Measurements from ENCODE around the gene SPACA9. TPM values are rescaled to one million over a fixed set of nuclear protein-coding genes. Genes with fewer than 3 reads are reported as not detected.

SPACA9 gene
- total RNA-seq, 1 donor from 2014 or later, result 5.4 TPM

GRCh38 chr9:132863096-132863495, 15.6 kb upstream of the SPACA9 start:
- no peak for DNase-seq (ENCODE audit: low spot score)

- no peak for DNase-seq (ENCODE audit: low spot score)
Measured at GRCh38 chr9:132864277-132864676, 14.4 kb upstream of the SPACA9 start.

DNA sequence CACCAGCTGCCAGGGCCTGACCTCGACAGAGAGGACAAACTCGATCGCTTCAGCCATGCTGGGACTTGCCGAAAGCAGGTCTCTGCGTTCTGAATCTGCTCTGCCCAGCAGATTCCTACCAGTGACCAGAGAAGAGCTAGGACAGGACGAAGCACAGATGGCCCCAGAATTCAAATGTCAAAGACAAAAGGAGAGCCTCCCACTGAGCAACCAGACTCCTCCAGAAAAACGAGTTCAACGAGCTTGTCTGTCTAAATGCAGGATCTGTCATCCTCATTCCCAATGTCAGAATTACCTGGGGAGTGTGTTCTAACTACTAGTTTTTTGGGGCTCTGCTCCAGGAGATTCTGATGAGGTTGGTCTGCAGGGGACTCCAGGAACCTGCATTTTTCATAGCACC, 14.0 kb upstream of the SPACA9 start:
- DNase-seq (ENCODE audit: low spot score), result no peak

DNA sequence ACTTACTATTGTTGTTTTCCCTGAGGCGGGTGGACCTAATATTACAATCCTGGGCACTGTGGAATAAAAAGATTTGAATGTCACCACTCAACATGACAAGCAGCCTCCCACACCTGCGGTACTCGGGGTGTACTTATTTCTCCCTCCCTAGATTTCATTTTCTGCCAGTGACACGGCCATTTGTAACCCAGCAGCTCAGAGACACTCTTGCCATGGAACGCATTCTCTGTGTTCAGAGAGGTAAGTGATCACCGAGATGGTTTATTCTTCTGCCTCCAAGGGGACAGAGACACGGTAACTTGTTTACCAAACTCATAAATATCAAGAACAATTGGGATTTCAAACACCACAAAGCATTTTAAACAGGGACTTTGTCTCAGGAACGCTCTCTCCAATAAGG, 11.8 kb upstream of the SPACA9 start:
- DNase-seq (ENCODE audit: low spot score), result no peak

- no peak for DNase-seq (ENCODE audit: low spot score)
Measured at GRCh38 chr9:132869266-132869665, 9.4 kb upstream of the SPACA9 start.

DNA sequence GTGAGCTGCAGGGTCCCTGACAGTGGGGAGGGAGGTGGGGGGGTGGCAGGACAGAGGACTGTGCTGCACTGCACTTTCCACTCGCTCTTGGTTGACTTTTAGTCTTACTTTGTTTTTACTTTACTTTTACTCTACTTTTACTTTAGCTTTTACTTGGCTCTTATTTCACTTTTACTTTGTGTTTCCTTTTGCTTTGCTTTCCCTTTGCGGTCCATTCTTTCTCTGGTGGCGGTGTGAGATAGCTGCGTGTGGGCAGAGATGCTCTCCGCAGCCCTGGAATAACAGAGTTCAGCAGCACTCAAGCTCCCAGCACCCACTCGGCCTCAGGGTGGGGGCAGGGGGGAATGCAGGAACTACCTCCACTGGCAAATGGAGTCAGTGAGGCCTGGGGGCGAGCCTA, 5.3 kb upstream of the SPACA9 start:
- DNase-seq (ENCODE audit: low spot score), result no peak

- DNase-seq (ENCODE audit: low spot score), result no peak
Measured at GRCh38 chr9:132875159-132875558, 3.5 kb upstream of the SPACA9 start.

DNA sequence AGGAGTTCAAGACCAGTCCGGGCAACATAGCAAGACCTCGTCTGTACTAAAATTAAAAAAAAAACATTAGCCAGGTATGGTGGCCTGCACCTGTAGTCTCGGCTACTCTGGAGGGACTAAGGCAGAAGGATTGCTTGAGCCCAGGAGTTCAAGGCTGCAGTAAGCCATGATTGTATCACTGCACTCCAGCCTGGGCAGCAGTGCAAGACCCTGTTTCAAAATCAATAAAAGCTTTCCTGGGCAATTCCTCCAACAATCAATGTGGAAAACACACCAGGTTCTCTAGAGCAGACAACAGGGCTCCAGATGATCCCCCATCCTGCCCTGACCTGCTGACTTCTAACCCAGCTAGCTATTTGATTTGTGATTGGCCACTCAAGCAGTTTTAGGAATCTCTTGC, 1.8 kb upstream of the SPACA9 start:
- DNase-seq (ENCODE audit: low spot score), result no peak

- DNase-seq (ENCODE audit: low spot score), result no peak
Measured at GRCh38 chr9:132877458-132877823, 1.3 kb upstream of the SPACA9 start.

GRCh38 chr9:132877824-132878694, 639 bp upstream of the SPACA9 start, which contains the start of gene AK8:
TSS of gene AK8 (minus strand) at chr9:132878284. CDS start at chr9:132878255, 29 bp downstream.
- DNase-seq (ENCODE audit: low spot score), result peak; percentile 69

DNA sequence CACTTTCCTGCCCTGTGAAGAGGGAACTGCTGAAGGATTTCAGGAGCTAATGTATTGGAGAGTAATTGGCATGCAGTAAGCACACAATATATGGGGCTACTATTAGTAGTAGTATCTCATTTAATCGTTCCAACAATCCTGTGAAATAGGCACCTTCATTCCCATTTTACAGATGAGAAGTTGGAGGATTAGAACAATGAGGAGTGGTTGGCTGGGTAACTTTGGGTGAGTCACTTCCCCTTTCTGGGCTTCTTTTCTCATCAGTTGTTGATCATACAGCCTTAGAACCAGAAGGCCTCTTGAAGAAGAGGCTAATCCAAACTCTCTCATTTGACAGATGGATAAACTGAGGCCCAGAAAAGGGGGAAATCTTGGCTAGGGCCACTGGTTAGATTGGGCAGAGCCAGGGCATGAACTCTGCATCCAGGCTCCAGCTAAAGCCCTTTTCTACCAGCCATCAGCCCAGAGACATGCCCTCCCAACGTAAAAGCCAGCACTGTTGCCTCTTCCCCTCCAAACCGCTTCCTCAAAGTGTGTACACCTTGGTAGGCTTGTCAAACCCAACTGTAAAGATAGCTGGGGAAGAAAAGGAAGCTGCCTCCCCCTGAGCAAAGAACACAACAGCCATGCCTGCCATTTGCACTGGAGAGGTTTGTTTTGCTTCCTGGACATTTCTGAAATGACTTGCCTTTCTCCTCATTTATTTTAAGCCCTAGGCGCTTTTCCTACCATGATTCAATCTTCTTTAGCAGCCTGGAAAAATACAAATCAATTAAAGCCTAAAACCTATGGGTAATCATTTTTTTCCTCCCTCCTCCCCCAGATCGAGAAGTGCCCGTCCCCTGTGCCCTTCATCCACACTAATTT, 992 bp downstream of the SPACA9 start:
- DNase-seq (ENCODE audit: low spot score), result no peak

- no peak for DNase-seq (ENCODE audit: low spot score)
Measured at GRCh38 chr9:132880324-132880661, 1.6 kb downstream of the SPACA9 start.

DNA sequence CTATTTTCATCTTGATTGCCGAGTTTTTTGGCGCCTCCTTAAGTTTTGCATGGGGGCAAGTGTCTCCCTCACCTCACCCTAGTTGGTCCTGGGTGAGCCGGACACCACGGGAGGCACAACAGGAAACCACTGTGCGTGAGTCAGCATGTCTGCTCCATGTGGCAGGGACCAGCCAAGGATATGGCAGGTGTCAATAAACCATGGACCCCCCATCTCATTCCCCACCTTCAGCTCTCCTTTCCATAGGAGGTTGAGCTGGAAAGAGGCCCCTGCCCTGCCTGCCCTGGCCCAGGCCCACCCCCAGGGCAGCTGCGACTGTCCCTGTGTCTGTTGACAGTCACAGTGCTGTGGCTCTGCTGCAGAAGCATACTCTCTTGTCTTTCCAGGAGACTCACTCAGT, 3.1 kb downstream of the SPACA9 start:
- DNase-seq (ENCODE audit: low spot score), result no peak

DNA sequence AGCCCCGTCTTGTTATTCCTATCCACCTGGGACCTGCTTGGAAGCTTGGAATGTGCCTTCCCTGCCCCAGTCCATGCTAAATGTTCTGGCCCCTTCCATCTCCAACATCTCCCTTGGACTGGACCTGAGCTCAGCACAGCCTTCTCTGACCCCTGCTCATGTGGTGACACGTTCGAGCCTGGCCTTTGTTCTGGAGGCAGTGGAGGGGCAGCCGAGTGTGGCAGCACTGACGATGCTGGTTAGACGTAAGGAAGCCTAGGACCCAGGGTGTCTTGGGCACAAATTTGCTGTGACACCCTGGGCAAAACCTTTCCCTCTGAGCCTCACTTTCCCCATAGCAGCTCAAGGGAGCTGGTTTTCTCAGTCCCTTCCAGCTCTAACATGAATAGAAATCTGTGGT, 3.9 kb downstream of the SPACA9 start:
- no peak for DNase-seq (ENCODE audit: low spot score)

DNA sequence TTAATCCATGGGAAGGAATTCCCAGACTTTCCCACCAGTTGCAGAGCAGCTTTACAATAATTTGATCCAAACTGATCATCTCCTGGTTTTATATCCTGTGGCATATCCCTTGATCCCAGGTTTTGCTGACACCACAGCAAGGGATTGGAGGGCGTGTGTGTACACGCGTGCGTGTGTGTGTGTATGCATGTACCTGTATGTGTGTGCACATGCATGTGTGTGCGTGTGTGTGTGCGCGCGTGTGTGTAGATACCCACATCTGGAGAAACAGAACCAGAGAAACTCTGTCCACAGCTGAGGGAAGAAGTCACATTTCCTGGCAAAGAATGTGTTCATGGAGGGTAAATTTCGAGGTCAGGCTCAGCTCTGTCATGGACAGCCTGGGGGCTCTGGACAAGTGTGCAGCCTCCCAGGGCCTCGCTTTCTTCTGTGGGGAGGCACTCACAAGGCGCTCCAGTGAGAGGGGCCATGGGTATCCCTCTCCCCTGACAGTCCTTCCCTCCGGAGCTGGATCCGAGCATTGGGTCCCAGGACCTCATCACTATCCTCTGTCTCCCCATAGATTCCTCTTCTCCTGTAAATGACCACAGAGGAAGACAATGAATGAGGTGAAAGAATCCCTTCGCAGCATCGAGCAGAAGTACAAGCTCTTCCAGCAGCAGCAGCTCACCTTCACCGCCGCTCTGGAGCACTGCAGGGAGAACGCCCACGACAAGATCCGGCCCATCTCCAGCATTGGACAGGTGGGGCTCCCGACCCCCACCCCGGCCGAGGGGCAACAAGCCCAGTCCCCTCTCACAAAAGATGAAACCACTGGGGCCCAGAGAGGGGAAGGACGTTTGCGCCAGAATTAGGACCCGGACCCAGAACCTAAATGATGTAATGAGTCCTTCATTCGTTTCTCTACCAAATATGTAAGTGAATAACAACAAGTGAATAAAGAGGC, 4.9 kb downstream of the SPACA9 start:
- DNase-seq (ENCODE audit: low spot score), result no peak

GRCh38 chr9:132885720-132886333, 7.1 kb downstream of the SPACA9 start:
- no peak for DNase-seq (ENCODE audit: low spot score)

DNA sequence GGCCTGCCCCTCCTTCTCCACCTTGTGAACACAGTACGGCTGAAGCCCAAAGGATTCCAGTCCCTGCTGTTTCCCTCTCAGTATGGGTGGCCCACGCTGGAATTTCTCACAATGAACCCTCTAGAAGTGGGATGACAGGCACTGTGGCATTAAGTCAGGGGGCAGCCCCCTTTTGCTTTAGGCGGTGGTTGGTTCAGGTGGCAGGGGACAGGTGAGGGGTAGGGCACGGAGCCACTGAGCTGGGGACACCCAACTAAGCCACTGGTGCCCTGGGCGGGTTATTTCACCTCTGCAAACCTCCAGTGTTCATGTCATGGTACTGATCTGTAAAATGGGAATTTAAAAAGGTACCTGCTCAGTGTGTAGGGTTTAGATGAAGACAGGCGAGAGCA, 7.6 kb downstream of the SPACA9 start:
- DNase-seq (ENCODE audit: low spot score), result no peak

DNA sequence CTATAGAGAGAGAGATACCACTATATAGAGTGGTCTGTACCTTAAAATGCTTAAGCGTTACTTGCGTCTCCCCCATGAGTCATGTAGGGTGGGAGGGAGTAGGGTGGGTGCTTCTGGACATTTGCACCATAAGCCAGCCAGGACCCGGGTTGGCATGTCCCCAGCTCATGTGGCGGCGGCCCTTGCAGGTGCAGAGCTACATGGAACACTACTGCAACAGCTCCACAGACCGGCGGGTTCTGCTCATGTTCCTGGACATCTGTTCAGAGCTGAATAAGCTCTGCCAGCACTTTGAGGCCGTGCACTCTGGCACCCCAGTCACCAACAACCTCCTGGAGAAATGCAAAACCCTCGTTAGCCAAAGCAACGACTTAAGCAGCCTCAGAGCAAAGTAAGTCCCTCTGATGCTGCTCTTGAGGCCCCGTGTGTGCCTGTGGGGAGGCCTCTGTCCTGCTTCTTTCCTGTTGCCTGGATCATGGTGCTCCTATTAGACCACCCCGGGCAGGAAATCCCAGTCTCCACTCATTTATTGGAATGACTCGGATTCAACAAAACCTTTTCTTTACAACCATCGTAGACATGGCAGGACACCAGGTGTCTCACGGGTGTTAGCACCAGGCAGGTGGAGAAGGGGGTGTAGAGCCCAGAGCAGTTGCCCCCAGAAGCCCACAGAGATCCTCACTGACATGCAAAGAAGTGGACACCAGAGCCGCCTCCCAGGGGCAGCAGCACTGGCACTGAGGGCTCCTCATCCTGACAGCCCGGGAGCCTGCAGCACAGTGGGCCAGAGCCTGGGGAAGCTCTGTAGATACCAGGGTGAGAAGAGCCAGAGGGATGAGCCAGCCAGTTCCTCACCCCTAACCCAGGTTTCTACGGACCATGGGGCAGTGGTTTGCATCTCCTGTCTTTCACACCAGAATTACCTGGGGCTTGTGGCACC, 8.8 kb downstream of the SPACA9 start:
- DNase-seq (ENCODE audit: low spot score), result no peak

GRCh38 chr9:132888151-132888550, 9.5 kb downstream of the SPACA9 start:
- DNase-seq (ENCODE audit: low spot score), result no peak

DNA sequence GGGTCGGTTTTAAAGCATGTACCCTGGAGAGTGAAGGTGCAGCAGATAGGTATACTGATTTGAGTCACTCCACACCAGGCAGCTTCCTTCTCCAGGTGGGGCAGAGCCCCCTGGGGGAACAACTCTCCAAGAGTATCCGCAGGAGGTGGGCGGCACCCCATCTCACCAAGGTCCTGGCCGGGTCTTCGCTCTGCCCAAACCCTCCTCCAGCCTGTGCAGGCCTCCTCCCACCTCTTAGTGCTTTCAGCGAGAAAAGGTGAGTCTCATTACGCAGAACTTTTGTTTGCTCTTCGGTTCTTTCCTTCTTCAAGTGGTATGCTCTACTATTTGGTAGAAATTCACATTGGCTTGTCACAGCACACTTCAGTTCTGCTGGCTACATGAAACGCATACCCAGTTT, 13.7 kb downstream of the SPACA9 start:
- DNase-seq (ENCODE audit: low spot score), result no peak

Measured in ureter (tissue), 1 donor.